Neural progenitor cell (in vitro differentiated cells): ENCODE data around the gene HIC1. TPM values are rescaled to one million over a fixed set of nuclear protein-coding genes. Genes with fewer than 3 reads are reported as not detected.
A peak's percentile ranks its signal among the peaks of the same experiment; 100 is the strongest.

Experiments used
- DNase-seq: peaks from one replicate; pipeline ENCODE4 v3.0.0-alpha.2; 2016; ENCODE audit warnings: low spot score
- H2AFZ ChIP-seq: fragments of 200-600 bp; sonication (generic); replicated peaks from 2 replicates; pipeline ENCODE4 v1.6.1; 2016; ENCODE audit warnings: antibody characterized with exemption
- H3F3A ChIP-seq: fragments of 200-600 bp; sonication (generic); 2 replicates; pipeline ENCODE4 v1.6.1; 2016; ENCODE audit warnings: antibody characterized with exemption, low read depth
- H3K27ac ChIP-seq: fragments of 200-600 bp; sonication (generic); 2 replicates; pipeline ENCODE4 v1.5.1; 2016; ENCODE audit warnings: mild to moderate bottlenecking
- H3K27me3 ChIP-seq: fragments of 200-600 bp; sonication (generic); 2 replicates; pipeline ENCODE4 v1.6.1; 2016; ENCODE audit warnings: mild to moderate bottlenecking, moderate library complexity
- H3K36me3 ChIP-seq: fragments of 200-600 bp; sonication (generic); 2 replicates; pipeline ENCODE4 v1.5.1; 2016
- H3K4me1 ChIP-seq: fragments of 200-600 bp; sonication (generic); 2 replicates; pipeline ENCODE4 v1.6.1; 2016; ENCODE audit warnings: mixed run types
- H3K4me2 ChIP-seq: fragments of 200-600 bp; sonication (generic); 2 replicates; pipeline ENCODE4 v1.6.1; 2016
- H3K4me3 ChIP-seq: fragments of 200-600 bp; sonication (generic); 2 replicates; pipeline ENCODE4 v1.5.1; 2016
- H3K79me2 ChIP-seq: fragments of 200-600 bp; sonication (generic); 2 replicates; pipeline ENCODE4 v1.6.1; 2016; ENCODE audit warnings: low read depth
- H3K9ac ChIP-seq: fragments of 200-600 bp; sonication (generic); 2 replicates; pipeline ENCODE4 v1.6.1; 2016
- H3K9me3 ChIP-seq: fragments of 200-600 bp; sonication (generic); 2 replicates; pipeline ENCODE4 v1.5.1; 2016; ENCODE audit warnings: low read depth
- H4K20me1 ChIP-seq: fragments of 200-600 bp; sonication (generic); 2 replicates; pipeline ENCODE4 v1.6.1; 2016; ENCODE audit warnings: low read depth
- H3K27ac Mint-ChIP-seq: 3 replicates; pipeline ENCODE4 v1.8.0; 2021; ENCODE audit warnings: mixed read lengths
- H3K27me3 Mint-ChIP-seq: 2 replicates; pipeline ENCODE4 v1.8.0; 2022; ENCODE audit warnings: low read depth, mild to moderate bottlenecking, inconsistent platforms, moderate library complexity, mixed read lengths; ENCODE audit not compliant: insufficient read depth
- H3K36me3 Mint-ChIP-seq: 3 replicates; pipeline ENCODE4 v1.8.0; 2021; ENCODE audit warnings: mixed read lengths
- H3K4me1 Mint-ChIP-seq: 3 replicates; pipeline ENCODE4 v1.8.0; 2021; ENCODE audit warnings: mixed read lengths
- H3K4me3 Mint-ChIP-seq: 3 replicates; pipeline ENCODE4 v1.8.0; 2021; ENCODE audit warnings: mild to moderate bottlenecking, moderate library complexity, mixed read lengths
- H3K9me3 Mint-ChIP-seq: 3 replicates; pipeline ENCODE4 v1.8.0; 2020; ENCODE audit warnings: mixed read lengths
- EZH2 ChIP-seq: fragments of 200-600 bp; sonication (generic); IDR thresholded peaks from 2 replicates; pipeline ENCODE4 v1.6.1; 2017; ENCODE audit warnings: antibody characterized with exemption, mild to moderate bottlenecking, moderate library complexity
- EZH2phosphoT487 ChIP-seq: fragments of 200-600 bp; sonication (generic); IDR thresholded peaks from 2 replicates; pipeline ENCODE4 v1.6.1; 2017; ENCODE audit warnings: antibody characterized with exemption
- total RNA-seq: library from RNA; depleted of rRNA; stranded (reverse); fragments of >200 nt; gene quantifications from 2 replicates; pipeline ENCODE4 v1.2.3, GENCODE V29; 2015; ENCODE audit warnings: low replicate concordance
- TF ChIP-seq, protein P1 (sequence below): fragments of 200-600 bp; sonication (generic); IDR thresholded peaks from 2 replicates; pipeline ENCODE4 v1.5.1; 2017; ENCODE audit warnings: antibody characterized with exemption, mild to moderate bottlenecking

The HIC1 gene
- total RNA-seq, 1 donor from 2014 or later = not detected

DNA sequence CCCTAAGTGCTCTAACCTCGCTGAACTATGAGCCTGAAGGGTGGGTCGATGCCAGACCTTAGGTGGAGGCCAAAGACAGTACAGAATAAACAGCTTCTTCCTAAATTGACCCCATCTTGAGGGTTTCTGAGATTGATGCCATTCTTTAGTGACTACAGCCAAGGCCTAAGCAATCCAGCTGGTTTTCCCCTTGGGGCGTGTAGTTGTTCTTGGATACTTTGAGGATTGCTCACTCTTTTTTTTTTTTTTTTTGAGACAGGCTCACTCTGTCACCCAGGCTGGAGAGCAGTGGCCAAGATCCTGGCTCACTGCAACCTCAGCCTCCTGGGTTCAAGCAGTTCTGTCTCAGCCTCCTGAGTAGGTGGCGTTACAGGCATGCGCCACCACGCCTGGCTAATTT is 11.1 kb upstream of the HIC1 start:
- Mint-ChIP-seq H3K36me3 (peaks cover 13% of the 10 kb centered on the region), H3K9me3 (no peaks in the 10 kb centered on the region), H3K4me1 (peaks cover 30% of the 10 kb centered on the region), H3K4me3 (peak overlapping the region; percentile 88), H3K27me3 (peaks cover 16% of the 10 kb centered on the region), H3K27ac (no peak overlapping the region)
- Histone ChIP-seq H3K4me3 (no peak overlapping the region), H3K27me3 (peaks cover 28% of the 10 kb centered on the region), H3K79me2 (peaks cover 20% of the 10 kb centered on the region), H3K36me3 (no peaks in the 10 kb centered on the region), H4K20me1 (peaks cover 5% of the 10 kb centered on the region), H3K4me1 (peaks cover 7% of the 10 kb centered on the region), H3F3A (peaks cover 12% of the 10 kb centered on the region), H3K9me3 (no peaks in the 10 kb centered on the region), H3K4me2 (no peak overlapping the region), H3K9ac (no peak overlapping the region), H2AFZ (no peak overlapping the region), H3K27ac (no peak overlapping the region)
- TF ChIP-seq, protein P1, sequence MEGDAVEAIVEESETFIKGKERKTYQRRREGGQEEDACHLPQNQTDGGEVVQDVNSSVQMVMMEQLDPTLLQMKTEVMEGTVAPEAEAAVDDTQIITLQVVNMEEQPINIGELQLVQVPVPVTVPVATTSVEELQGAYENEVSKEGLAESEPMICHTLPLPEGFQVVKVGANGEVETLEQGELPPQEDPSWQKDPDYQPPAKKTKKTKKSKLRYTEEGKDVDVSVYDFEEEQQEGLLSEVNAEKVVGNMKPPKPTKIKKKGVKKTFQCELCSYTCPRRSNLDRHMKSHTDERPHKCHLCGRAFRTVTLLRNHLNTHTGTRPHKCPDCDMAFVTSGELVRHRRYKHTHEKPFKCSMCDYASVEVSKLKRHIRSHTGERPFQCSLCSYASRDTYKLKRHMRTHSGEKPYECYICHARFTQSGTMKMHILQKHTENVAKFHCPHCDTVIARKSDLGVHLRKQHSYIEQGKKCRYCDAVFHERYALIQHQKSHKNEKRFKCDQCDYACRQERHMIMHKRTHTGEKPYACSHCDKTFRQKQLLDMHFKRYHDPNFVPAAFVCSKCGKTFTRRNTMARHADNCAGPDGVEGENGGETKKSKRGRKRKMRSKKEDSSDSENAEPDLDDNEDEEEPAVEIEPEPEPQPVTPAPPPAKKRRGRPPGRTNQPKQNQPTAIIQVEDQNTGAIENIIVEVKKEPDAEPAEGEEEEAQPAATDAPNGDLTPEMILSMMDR = no peak
- TF ChIP-seq EZH2 (no peak), EZH2phosphoT487 (no peak)
- DNase-seq = no peak

DNA sequence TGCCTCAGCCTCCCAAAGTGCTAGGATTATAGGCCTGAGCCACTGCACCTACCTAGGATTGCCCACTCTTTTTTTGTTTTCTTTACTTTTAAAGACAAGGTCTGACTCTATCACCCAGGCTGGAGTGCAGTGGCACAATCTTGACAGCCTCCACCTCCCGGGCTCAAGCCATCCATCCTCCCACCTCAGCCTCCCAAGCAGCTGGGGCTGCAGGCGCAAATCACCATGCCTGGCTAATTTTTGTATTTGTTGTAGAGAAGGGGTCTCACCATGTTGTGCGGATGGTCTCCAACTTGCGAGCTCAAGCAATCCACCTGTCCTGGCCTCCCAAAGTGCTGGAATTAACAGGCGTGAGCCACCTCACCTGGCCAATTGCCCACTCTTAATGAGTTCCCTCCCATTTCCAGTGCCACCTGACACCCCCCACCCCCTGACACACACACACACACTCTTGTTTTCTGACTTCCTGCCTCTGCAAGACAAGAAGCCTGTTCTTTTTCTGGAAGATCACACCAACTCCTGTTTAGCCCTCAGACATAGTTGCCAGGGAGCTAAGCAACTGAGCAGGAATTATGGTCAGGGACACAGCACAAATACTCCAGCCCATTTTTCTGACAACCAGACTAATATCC is 10.5 kb upstream of the HIC1 start:
- Mint-ChIP-seq H3K36me3 (peaks cover 13% of the 10 kb centered on the region), H3K27me3 (peaks cover 21% of the 10 kb centered on the region), H3K27ac (no peak overlapping the region), H3K9me3 (no peaks in the 10 kb centered on the region), H3K4me3 (peak overlapping the region; percentile 46), H3K4me1 (peaks cover 36% of the 10 kb centered on the region)
- H3K27ac ChIP-seq = no peak overlapping the region
- H3K27me3 ChIP-seq = peaks cover 34% of the 10 kb centered on the region
- H3K79me2 ChIP-seq = peaks cover 20% of the 10 kb centered on the region
- no peaks in the 10 kb centered on the region for H3K9me3 ChIP-seq
- peaks cover 18% of the 10 kb centered on the region for H3F3A ChIP-seq
- peaks cover 11% of the 10 kb centered on the region for H3K4me1 ChIP-seq
- TF ChIP-seq EZH2phosphoT487 (no peak), EZH2 (no peak)
- TF ChIP-seq, protein P1 = no peak
- H3K4me2 ChIP-seq = no peak overlapping the region
- H3K9ac ChIP-seq = no peak overlapping the region
- peaks cover 10% of the 10 kb centered on the region for H4K20me1 ChIP-seq
- no peak overlapping the region for H3K4me3 ChIP-seq
- H2AFZ ChIP-seq = no peak overlapping the region
- DNase-seq = no peak
- no peaks in the 10 kb centered on the region for H3K36me3 ChIP-seq

DNA sequence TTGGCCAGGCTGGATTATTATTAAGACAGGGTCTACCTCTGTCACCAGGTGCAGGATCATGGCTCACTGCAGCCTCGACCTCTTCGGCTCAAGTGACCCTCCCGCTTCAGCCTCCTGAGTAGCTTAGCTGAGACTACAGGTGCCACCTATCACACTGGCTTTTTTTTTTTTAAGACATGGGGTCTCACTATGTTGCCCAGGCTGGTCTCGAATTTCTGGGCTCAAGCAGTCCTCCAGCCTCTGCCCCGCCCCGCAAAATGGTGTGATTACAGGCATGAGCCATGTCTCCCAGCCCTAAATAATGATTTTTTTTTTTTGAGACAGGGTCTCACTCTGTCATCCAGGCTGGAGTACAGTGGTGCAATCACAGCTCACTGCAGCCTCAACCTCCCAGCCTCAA is 7.3 kb upstream of the HIC1 start:
- no peak overlapping the region for H3K27ac Mint-ChIP-seq
- peaks cover 17% of the 10 kb centered on the region for H3K79me2 ChIP-seq
- no peaks in the 10 kb centered on the region for H3K9me3 Mint-ChIP-seq
- no peak overlapping the region for H3K4me2 ChIP-seq
- H4K20me1 ChIP-seq = peaks cover 32% of the 10 kb centered on the region
- peaks cover 28% of the 10 kb centered on the region for H3F3A ChIP-seq
- H3K4me3 Mint-ChIP-seq = no peak overlapping the region
- H3K27ac ChIP-seq = no peak overlapping the region
- TF ChIP-seq, protein P1 = no peak
- TF ChIP-seq EZH2 = no peak
- no peak for TF ChIP-seq EZH2phosphoT487
- H3K27me3 ChIP-seq = peaks cover 62% of the 10 kb centered on the region
- no peaks in the 10 kb centered on the region for H3K9me3 ChIP-seq
- no peak overlapping the region for H2AFZ ChIP-seq
- peaks cover 32% of the 10 kb centered on the region for H3K4me1 Mint-ChIP-seq
- no peak overlapping the region for H3K4me3 ChIP-seq
- H3K9ac ChIP-seq = no peak overlapping the region
- H3K36me3 ChIP-seq = no peaks in the 10 kb centered on the region
- peaks cover 11% of the 10 kb centered on the region for H3K4me1 ChIP-seq
- peaks cover 23% of the 10 kb centered on the region for H3K27me3 Mint-ChIP-seq
- DNase-seq = no peak
- H3K36me3 Mint-ChIP-seq = peaks cover 13% of the 10 kb centered on the region
